KOPT-K1 (cell line): ENCODE data around the gene MIPEP.

ENCODE experiments used
- H3K27ac ChIP-seq: fragments of 200-600 bp; sonication (generic); 2 replicates; pipeline ENCODE4 v1.5.1; 2016; ENCODE audit warnings: antibody characterized with exemption, mild to moderate bottlenecking, low read depth, low read length; ENCODE audit not compliant: poor library complexity, severe bottlenecking
- H3K36me3 ChIP-seq: fragments of 200-600 bp; sonication (generic); 2 replicates; pipeline ENCODE4 v1.5.1; 2017; ENCODE audit warnings: antibody characterized with exemption, mild to moderate bottlenecking, low read length, moderate library complexity; ENCODE audit not compliant: insufficient read depth
- H3K9me3 ChIP-seq: fragments of 200-600 bp; sonication (generic); 2 replicates; pipeline ENCODE4 v1.5.1; 2017; ENCODE audit warnings: antibody characterized with exemption, low read length, mild to moderate bottlenecking; ENCODE audit not compliant: insufficient read depth, poor library complexity, severe bottlenecking

MIPEP gene

GRCh38 chr13:23728807-23729206 lies 160.4 kb downstream of the MIPEP start:
- Histone ChIP-seq H3K27ac (no peak overlapping the region), H3K36me3 (no peaks in the 10 kb centered on the region), H3K9me3 (no peaks in the 10 kb centered on the region)

- no peaks in the 10 kb centered on the region for H3K36me3 ChIP-seq
- H3K9me3 ChIP-seq = no peaks in the 10 kb centered on the region
- H3K27ac ChIP-seq = no peak overlapping the region
Observed at GRCh38 chr13:23725922-23726321, 163.3 kb downstream of the MIPEP start.

- no peaks in the 10 kb centered on the region for H3K9me3 ChIP-seq
- no peaks in the 10 kb centered on the region for H3K36me3 ChIP-seq
- H3K27ac ChIP-seq = no peak overlapping the region
Observed at GRCh38 chr13:23724196-23724970, 164.8 kb downstream of the MIPEP start.

- no peak overlapping the region for H3K27ac ChIP-seq
- H3K36me3 ChIP-seq = no peaks in the 10 kb centered on the region
- H3K9me3 ChIP-seq = no peaks in the 10 kb centered on the region
Observed at GRCh38 chr13:23723471-23723870, 165.7 kb downstream of the MIPEP start.

GRCh38 chr13:23722726-23723453 lies 166.3 kb downstream of the MIPEP start:
- H3K36me3 ChIP-seq = no peaks in the 10 kb centered on the region
- H3K27ac ChIP-seq = no peak overlapping the region
- H3K9me3 ChIP-seq = no peaks in the 10 kb centered on the region

GRCh38 chr13:23718996-23719395 lies 170.2 kb downstream of the MIPEP start:
- Histone ChIP-seq H3K36me3 (no peaks in the 10 kb centered on the region), H3K27ac (no peak overlapping the region), H3K9me3 (no peaks in the 10 kb centered on the region)

GRCh38 chr13:23716401-23716800 lies 172.8 kb downstream of the MIPEP start:
- Histone ChIP-seq H3K9me3 (peaks cover 4% of the 10 kb centered on the region), H3K36me3 (no peaks in the 10 kb centered on the region), H3K27ac (no peak overlapping the region)

- Histone ChIP-seq H3K9me3 (peaks cover 4% of the 10 kb centered on the region), H3K36me3 (no peaks in the 10 kb centered on the region), H3K27ac (no peak overlapping the region)
Observed at GRCh38 chr13:23715762-23716235, 173.4 kb downstream of the MIPEP start.

GRCh38 chr13:23715092-23715761 lies 174.0 kb downstream of the MIPEP start:
- Histone ChIP-seq H3K36me3 (no peaks in the 10 kb centered on the region), H3K27ac (no peak overlapping the region), H3K9me3 (peaks cover 4% of the 10 kb centered on the region)

GRCh38 chr13:23714672-23715071 lies 174.5 kb downstream of the MIPEP start:
- Histone ChIP-seq H3K27ac (no peak overlapping the region), H3K36me3 (no peaks in the 10 kb centered on the region), H3K9me3 (peaks cover 4% of the 10 kb centered on the region)

GRCh38 chr13:23711355-23711754 lies 177.8 kb downstream of the MIPEP start:
- H3K36me3 ChIP-seq = no peaks in the 10 kb centered on the region
- no peak overlapping the region for H3K27ac ChIP-seq
- peaks cover 4% of the 10 kb centered on the region for H3K9me3 ChIP-seq

- Histone ChIP-seq H3K36me3 (no peaks in the 10 kb centered on the region), H3K27ac (no peak overlapping the region), H3K9me3 (peaks cover 4% of the 10 kb centered on the region)
Observed at GRCh38 chr13:23710366-23710765, 178.8 kb downstream of the MIPEP start.

GRCh38 chr13:23709536-23709935 lies 179.7 kb downstream of the MIPEP start:
- Histone ChIP-seq H3K9me3 (peaks cover 4% of the 10 kb centered on the region), H3K27ac (no peak overlapping the region), H3K36me3 (no peaks in the 10 kb centered on the region)

GRCh38 chr13:23707674-23708073 lies 181.5 kb downstream of the MIPEP start:
- no peak overlapping the region for H3K27ac ChIP-seq
- no peaks in the 10 kb centered on the region for H3K9me3 ChIP-seq

GRCh38 chr13:23705583-23705982 lies 183.6 kb downstream of the MIPEP start:
- Histone ChIP-seq H3K9me3 (no peaks in the 10 kb centered on the region), H3K36me3 (no peaks in the 10 kb centered on the region), H3K27ac (no peak overlapping the region)

More at GRCh38 chr13:23707674-23708073, 181.5 kb downstream of the MIPEP start:
- H3K36me3 ChIP-seq = no peaks in the 10 kb centered on the region
